HG02852 (cell line): ENCODE results near the gene ANO3.

Source experiments
- ATAC-seq: cut with Tn5 transposase; IDR thresholded peaks from one replicate; pipeline ENCODE4 v1.9.1; 2021; ENCODE audit warnings: mild to moderate bottlenecking, moderate library complexity; ENCODE audit not compliant: unreplicated experiment

ANO3 gene

DNA sequence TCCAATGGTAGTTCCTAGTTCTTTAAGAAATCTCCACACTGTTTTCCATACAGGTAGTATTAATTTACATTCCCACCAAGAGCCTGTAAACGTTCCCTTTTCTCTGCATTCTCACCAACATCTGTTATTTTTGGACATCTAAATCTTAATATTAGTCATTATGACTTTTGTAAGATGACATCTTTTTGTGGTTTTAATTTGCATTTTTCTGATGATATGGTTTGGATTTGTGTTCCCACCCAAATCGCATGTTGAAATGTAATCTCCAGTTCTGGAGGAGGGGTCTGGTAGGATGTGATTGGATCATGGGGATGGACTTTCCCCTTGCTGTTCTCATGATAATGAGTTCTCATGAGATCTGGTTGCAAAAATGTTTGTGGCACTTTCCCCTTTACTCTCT lies 151.2 kb downstream of the ANO3 start:
- ATAC-seq: no peak

DNA sequence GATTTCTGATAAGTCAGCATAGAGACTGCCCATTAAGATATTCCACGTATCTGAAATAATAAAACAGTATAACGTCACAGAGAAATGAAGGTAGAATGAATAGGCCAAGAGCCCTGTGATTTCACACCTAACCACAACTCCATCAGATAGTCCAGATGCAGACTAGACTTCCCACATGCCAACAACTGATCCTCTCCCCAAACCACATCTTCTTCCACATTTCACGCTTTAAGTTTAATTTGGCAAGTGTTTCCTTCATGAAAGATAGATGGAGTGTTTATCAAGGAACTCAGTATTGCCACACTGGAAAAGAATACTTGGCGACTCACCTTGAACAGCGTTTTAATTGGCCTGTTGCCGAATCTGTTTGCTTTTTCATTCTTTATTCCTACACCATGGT lies 158.6 kb downstream of the ANO3 start:
- ATAC-seq: no peak

DNA sequence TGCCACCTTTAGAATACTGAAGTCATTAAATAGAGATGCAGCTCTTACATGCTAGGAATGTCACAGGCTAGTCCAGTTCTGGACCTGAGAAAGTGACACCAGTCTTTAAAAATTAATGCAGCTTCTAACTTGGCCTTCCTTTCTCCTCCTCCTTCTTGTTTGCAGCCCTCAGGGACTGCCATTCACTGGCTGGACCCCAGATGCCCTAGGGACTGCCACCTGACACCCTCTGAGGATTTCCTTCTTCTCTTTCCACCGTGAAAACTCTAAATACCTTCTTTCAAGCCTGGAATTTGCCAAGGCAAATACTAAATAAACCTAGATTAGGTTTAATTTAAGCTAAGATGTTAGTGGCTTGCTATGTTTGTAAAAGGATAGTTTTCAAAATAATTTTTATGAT lies 161.7 kb downstream of the ANO3 start:
- no peak for ATAC-seq

DNA sequence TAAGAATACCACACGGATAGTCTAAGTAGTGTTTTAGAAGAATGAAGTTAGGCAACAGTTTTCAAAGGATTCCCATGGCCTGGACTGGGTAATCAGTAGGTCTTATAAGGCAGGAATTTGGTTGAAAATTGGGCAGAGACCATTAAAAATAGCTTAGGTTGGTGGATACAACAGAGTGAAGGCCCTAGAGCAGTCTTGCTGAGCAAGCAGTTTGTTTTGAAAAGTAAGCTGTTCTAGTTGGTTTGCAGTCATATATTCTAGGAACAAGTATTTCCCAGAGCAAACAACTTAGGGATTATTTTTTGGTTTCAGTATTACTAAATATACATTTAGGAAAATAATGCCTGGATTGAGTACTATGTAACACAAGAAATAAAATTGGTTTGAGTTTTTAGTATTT lies 175.3 kb downstream of the ANO3 start:
- ATAC-seq: no peak

DNA sequence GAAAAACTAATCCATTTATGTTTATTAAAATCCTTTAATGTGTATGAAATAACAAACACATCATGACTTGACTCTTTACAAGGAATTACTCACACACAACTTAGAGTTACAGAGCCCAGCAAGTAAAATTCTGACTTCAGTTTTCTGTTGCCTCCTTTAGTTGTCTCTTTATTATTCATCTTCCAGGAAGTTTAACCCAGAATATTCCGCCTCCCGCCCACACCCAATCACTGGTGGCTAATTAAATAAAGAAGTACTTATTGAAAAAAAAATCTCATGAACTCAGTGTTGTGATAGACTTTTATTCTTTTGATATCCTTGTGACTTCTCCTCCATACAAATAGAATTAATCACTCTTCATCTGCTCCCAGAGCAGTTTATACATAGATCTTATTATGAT lies 178.2 kb downstream of the ANO3 start:
- no peak for ATAC-seq

DNA sequence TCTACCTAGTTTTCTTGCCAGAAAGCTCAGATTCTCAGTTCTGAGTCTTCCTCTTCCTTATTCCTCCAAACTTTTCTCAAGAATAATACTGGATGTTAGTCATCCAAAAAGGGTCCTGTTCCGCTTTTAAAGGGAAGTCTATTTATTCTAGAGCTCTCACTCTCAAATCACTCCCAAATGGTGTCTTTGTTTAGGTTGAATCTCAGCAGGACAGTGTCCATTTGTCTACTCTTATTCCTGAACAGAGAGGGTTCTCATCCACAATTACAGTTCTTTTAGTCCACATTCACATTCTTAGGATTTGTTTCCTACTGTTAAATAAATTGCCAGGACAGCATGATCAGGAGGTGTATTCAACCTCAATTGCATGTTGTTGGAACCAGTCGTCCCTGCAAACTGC lies 178.8 kb downstream of the ANO3 start:
- no peak for ATAC-seq

DNA sequence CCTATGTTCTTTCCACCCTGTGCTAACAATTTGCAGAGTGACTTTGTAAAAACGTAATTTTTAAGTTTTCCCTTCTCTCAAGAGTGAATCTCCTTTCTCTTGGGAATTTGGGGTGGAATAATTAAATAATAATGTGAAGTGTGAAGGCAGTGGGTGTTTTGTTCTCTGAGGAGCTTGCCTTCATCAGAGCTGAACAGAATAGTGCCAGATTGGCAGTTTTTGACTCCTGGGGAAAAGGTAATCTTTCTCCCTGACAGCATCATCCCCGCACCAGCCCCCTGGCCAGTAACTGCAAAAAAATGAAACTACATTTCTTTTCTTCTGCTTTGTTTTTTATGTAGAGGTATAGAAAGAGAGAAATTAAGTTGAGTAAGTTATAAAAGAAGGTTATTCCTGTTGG lies 180.3 kb downstream of the ANO3 start:
- no peak for ATAC-seq

DNA sequence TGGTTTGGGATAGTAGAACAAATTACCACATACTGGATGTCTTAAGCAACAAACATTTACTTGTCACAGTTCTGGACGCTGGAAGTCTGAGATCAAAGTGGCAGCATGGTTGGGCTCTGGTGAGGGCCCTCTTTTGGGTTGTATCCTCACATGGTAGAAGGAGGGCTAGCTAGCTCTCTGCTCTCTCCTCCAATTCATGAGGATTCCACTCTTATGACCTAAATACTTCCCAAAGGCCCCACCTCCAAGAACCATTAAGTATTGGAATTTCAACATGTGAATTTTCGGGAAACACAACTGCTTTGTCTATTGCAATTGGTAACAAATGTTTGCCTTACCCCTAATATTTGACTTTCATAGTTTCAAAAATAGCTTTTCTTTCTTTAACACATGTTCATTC lies 187.5 kb downstream of the ANO3 start:
- no peak for ATAC-seq

DNA sequence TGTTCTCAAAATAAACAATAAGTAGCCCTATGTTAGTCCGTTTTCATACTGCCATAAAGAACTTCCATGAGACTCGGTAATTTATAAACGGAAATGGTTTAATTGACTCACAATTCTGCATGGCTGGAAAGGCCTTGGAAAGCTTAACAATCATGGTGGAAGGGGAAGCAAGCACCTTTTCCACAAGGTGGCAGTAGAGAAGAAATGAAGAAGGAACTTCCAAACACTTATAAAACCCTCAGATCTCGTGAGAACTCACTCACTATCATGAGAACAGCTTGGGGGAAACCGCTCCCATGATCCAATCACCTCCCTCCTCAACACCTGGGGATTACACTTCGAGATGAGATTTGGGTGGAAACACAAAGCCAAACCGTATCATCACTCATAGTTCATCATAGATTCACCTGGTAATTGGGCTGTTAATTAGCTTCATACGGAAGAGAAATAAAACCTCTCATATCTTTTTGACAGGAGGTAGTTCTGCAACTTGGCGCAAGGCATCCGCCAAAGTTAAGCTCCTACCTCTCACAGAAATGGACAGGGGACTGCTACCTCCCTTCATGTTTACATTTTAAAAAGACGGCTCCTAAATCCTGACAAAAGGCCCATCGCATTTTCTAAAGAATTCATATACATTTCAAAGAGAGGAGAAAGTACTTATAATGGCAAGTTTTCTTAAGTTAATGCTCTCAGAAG lies 191.1 kb downstream of the ANO3 start:
- no peak for ATAC-seq

DNA sequence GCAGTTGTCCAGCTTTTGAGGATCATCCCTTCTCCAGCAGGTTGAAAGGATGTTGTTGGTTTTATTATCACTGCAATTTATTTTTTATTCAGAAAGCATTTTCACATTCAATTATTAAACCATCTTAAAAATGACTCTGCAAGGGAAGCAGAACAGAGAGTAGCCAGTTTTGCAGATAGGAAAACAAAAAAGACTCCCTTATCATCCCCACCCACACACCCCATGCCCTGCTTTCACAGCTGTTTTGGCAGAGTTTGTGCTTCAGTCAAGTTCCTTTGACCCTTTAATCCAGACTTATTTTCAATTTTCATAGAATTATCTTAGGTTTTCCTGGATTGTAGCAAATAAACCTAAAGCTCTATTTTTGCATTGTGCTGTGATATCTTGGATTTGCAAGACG lies 195.8 kb downstream of the ANO3 start:
- no peak for ATAC-seq

DNA sequence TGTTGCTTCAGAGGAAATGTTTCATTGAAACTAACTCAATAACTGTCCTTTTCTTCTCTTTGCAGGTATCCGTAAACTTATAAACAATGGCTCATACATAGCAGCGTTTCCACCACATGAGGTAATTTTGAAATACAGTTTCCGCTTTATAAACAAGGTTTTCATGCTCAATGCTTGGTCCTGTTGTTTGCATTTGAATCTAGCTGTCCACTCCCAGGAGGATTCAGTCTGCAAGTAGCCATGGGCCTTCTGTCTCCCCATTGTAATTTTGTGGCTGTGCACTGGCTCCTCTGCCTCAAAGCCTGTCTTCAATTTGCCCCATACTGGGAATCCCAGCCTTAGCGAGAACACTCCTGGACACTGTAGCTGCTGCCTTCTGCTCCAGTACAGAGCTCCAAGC lies 205.4 kb downstream of the ANO3 start:
- ATAC-seq: no peak

DNA sequence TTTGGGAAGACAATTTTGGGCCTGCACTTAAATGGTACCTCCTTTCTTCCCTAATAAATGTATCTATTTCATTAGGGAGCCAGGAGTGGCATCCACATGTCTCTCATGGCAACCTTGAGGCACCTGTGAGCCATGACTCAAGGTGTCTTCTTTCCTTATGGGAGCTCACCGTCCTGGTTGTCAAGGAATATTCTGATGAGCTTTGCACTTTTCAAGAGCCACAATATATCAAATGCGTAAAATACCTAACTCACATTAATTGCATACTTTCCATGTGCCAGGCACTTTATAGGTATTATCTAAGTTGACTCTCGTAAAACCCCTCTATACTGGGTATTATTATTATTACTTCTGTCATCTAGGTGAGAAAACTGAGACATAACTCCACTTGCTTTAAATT lies 207.6 kb downstream of the ANO3 start:
- no peak for ATAC-seq

DNA sequence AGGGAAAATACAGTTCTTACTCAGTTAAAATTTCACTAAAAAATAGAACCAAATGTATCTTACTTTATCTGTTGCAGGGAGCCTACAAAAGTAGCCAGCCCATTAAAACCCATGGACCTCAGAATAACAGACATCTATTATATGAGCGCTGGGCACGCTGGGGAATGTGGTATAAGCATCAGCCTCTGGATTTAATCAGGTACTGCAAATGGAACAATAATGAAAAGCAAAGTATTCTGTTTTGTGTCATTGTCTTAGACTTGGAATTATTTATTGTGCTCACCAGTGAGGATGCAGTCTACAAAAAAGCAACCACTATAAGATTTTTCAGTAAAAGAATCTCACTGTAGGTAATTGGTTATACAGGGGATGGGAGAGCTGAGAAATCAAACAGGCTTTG lies 209.9 kb downstream of the ANO3 start:
- ATAC-seq: no peak

DNA sequence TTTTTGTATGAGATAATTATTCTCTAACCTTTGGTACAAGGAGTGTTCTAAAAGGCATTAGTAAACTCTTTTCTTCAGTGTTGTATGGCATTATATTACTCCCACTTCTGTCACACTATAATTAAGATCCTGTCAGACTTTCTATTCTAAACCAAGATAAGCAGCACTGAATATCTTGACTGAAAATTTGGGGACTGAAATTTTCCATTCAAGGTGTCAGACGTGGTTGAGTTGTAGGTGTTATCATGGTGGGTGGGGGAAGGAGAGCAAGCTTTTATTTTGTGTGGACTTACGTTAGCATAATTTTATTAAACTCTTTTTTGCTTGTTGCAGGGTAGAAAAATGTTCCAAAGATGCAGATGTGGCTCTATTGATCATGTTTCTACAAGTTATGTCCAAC lies 217.2 kb downstream of the ANO3 start:
- ATAC-seq: no peak

DNA sequence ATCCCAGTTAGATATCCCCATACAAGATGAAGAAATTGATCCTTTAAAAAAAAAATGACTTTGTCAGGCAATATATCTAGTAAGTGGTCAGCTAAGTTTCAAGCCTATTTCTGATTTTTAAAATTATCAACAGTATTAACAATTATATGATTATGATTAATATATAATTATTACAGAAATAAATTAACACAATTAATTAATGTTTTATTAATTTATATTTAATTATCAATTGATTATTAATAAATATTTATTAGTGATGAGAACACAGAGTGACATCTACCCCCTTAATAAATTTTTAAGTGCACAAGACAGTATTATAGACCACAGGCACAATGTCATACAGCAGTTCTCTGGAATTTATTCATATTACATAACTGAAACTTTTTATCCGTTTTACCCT lies 218.1 kb downstream of the ANO3 start:
- no peak for ATAC-seq

DNA sequence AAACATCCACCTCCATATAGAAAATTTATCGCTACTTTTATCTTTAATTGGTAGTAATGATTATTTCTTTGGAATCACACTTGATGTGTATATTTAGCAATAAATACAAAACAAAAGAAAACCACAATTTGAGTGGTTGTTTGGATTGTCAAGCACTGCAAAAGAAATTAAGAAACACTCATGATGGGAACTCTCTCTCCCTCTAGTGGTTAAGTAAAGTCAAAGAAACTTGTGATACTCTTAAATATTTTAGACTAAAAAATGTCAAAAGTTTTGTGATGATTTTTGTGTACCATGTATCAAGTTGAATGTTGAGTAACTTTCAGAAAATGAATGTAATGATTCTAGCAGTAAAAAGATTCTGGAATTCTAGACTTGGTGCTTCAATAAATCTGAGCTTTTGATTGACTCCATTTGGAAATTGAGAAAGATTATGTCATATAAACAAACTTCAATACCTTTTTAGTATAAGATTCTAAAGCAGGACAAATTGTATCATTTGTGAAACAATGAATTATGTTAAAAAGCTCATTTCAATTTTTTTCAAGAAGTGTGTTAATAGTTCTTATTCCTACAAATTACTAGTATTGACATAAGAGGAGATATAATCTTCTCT lies 219.4 kb downstream of the ANO3 start:
- ATAC-seq: no peak

DNA sequence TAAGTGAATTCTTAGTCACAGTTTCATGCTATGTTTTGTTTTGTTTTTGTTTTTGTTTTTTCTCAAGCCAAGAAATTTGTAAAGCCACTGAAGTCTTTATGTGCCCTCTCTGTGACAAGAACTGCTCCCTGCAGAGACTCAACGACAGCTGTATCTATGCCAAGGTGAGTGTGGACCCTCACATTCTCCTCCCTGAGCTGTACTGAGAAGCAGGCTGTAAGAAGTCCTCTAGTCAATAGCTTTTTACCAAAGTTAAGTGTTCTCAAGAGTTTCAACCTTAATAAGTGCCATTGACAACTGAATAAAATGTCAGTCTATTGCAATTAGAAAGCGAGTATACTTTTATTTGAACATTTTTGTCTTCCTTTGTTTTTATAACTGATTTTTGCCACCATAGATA lies 221.3 kb downstream of the ANO3 start:
- ATAC-seq: no peak

DNA sequence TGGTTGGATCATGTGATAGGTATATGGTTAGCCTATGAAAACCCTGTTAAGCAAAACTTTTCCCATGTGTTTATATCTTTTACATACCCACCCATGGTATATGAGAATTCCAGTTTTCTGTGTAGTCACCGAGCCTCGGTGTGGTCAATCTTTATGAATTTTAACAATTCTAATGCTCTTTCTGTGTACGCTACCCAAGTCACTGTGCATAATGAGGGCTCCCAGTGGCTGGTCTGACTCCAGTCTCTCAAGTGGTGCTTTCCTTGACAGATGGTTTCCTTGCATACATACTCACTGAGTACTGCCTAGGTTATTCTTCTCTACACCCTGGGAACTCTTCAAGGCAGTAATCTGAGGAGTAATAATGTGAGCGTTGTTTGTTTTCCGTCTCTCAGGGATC lies 222.5 kb downstream of the ANO3 start:
- ATAC-seq: no peak

DNA sequence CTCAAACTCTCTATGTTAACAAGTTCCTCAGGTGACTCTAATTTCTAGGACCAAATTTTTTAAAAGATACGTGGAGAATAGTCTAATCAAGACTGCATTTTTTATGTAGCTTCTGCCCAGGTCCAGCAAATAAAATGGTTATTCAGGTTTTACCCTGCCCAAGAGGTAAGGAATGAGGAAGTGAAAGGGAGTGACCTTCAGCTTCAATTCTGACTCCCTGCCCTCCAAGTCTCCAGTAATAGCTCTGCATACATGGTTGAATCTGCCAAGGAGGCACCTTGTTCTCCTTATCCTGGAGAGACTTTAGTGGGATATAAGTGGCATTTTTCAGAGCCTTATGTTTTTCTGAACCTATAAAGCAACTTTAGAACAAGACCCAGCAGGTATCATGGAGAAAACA lies 224.7 kb downstream of the ANO3 start:
- ATAC-seq: no peak

DNA sequence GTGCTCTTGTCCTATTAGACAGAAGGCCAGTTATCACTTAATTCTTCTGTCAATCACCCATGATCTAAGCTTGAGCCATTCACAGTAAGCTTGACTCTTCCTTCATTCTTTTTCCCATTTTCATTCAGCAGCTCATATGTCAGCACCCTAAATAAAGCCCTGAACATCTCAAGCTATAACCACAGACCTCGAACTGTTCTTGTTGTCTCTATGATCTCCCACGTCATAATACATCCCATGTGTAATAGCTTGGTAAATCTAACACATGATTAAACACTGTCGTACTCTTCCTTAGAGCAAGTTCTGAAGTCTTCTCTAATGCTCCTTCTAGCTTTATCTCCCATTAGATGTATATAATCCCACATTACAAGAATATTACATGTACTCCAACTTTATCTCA lies 225.7 kb downstream of the ANO3 start:
- ATAC-seq: no peak

DNA sequence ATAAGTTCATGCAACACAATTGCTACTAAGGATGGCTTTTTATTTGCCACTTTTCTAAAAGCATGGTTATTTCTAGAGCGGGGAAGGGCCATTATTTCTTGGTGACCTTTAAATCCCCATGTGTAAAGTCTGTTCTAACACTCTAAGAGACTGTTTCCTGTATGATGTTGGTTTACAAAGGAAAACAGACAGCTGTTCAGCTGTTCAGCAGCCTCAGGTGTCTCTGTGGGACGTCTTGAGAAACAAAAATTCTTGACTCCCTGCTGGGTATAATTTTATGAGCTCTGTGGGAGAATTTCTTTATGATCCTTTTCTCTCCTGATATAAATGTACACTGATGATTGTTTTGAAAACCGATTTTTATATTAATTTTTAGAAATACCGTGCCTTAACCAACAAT lies 226.3 kb downstream of the ANO3 start:
- no peak for ATAC-seq

DNA sequence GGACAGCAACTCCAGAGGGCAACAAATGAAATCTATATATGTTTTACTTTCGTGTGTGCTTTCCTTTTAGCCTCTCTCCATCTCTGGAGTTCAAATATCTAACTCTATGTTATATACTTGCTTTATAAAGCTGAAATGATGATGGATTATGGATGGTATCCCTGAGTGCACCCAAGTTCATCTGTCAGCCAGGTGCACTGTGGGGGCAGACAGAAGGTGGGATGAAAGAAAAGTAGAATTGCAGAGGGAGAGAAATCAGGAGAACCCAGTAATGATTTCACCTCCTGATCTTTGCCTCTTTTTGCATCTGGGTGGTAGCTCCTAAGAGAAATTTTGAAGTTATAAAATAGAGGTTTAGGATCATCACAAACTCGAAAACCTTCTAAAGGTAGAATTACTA lies 237.7 kb downstream of the ANO3 start:
- ATAC-seq: no peak
